HepG2 (cell line): ENCODE measurements around the gene NHLRC3.

Source experiments
- CTCF ChIP-seq: sonication (generic); formaldehyde crosslinking; IDR thresholded peaks from 2 replicates; pipeline ENCODE4 v1.5.0; 2020; ENCODE audit warnings: mild to moderate bottlenecking, missing genetic modification reagents, moderate library complexity
- ELF1 ChIP-seq: sonication (generic); formaldehyde crosslinking; IDR thresholded peaks from 2 replicates; pipeline ENCODE4 v1.4.0; 2020; ENCODE audit warnings: missing genetic modification reagents
- GMEB1 ChIP-seq: sonication (generic); formaldehyde crosslinking; IDR thresholded peaks from 2 replicates; pipeline ENCODE4 v1.5.1; 2020; ENCODE audit warnings: missing genetic modification reagents, mild to moderate bottlenecking, borderline replicate concordance
- HINFP ChIP-seq: sonication (generic); formaldehyde crosslinking; IDR thresholded peaks from 2 replicates; pipeline ENCODE4 v1.4.0; 2020; ENCODE audit warnings: low read depth, mild to moderate bottlenecking, missing genetic modification reagents
- KDM1A ChIP-seq: IDR thresholded peaks from 2 replicates; pipeline ENCODE4 v1.6.1; 2016; ENCODE audit warnings: missing compliant biosample characterization
- MIER3 ChIP-seq: IDR thresholded peaks from 2 replicates; pipeline ENCODE4 v1.6.1; 2016; ENCODE audit warnings: missing compliant biosample characterization, borderline replicate concordance
- PAXIP1 ChIP-seq: sonication (generic); formaldehyde crosslinking; conservative IDR thresholded peaks from 2 replicates; pipeline ENCODE4 v1.4.0; 2020; ENCODE audit warnings: mild to moderate bottlenecking, missing genetic modification reagents, moderate library complexity
- POLR2A ChIP-seq, 2 experiments: IDR thresholded peaks; 2 replicates each; pipeline ENCODE4 v1.6.1; 2011; ENCODE audit warnings: low read depth in 2 of 2, low read length in 2 of 2, mild to moderate bottlenecking in 1 of 2, moderate library complexity in 1 of 2; ENCODE audit not compliant: insufficient read depth in 1 of 2
- YY1 ChIP-seq: IDR thresholded peaks from 2 replicates; pipeline ENCODE4 v1.6.1; 2011; ENCODE audit warnings: low read length, low read depth, moderate library complexity, mild to moderate bottlenecking; ENCODE audit not compliant: insufficient read depth, insufficient replicate concordance

GRCh38 chr13:39013462-39013861 lies 24.8 kb upstream of the NHLRC3 start:
- no peak for TF ChIP-seq POLR2A (IDR thresholded peaks at IDR 0.05; ENCODE audit: insufficient read depth in 1 of 2, low read depth in 2 of 2, low read length in 2 of 2)
- TF ChIP-seq GMEB1 (CRISPR knock-in tag) = no peak
- TF ChIP-seq HINFP (CRISPR knock-in tag) = no peak
- no peak for TF ChIP-seq YY1
- TF ChIP-seq KDM1A (CRISPR knock-in tag) = no peak
- TF ChIP-seq MIER3 (CRISPR knock-in tag) = no peak
- no peak for TF ChIP-seq ELF1 (CRISPR knock-in tag)
- TF ChIP-seq PAXIP1 (CRISPR knock-in tag) = no peak
- no peak for TF ChIP-seq CTCF (CRISPR knock-in tag)
